Activated T-cell treated with anti-CD3 and anti-CD28 coated beads for 4 hours (primary cell): ENCODE data around the gene HOMER1.

Experiments
- DNase-seq: peaks from one replicate; pipeline ENCODE4 v3.0.0-alpha.2; 2020

The HOMER1 gene

GRCh38 chr5:79513704-79514390 is at the start of gene HOMER1:
Gene HOMER1, minus strand, starts transcription at chr5:79514134. Its CDS starts 1,360 bp downstream, at chr5:79512774.
- DNase-seq, result peak; percentile 62

GRCh38 chr5:79563247-79563590 is 49.3 kb upstream of the HOMER1 start:
- DNase-seq, result no peak

- no peak for DNase-seq
Observed at GRCh38 chr5:79562351-79563246, 48.7 kb upstream of the HOMER1 start.

GRCh38 chr5:79561525-79561893 is 47.6 kb upstream of the HOMER1 start:
- no peak for DNase-seq

- no peak for DNase-seq
Observed at GRCh38 chr5:79560771-79561524, 47.0 kb upstream of the HOMER1 start.

GRCh38 chr5:79555418-79555817 is 41.5 kb upstream of the HOMER1 start:
- no peak for DNase-seq

- DNase-seq, result no peak
Observed at GRCh38 chr5:79552984-79553383, 39.0 kb upstream of the HOMER1 start.

GRCh38 chr5:79547982-79548381 is 34.0 kb upstream of the HOMER1 start:
- DNase-seq, result no peak

GRCh38 chr5:79547429-79547822 is 33.5 kb upstream of the HOMER1 start:
- no peak for DNase-seq

- DNase-seq, result no peak
Observed at GRCh38 chr5:79546782-79547428, 33.0 kb upstream of the HOMER1 start.

- DNase-seq, result no peak
Observed at GRCh38 chr5:79544131-79544530, 30.2 kb upstream of the HOMER1 start.

GRCh38 chr5:79540939-79541338 is 27.0 kb upstream of the HOMER1 start:
- DNase-seq, result no peak

- no peak for DNase-seq
Observed at GRCh38 chr5:79536193-79536906, 22.4 kb upstream of the HOMER1 start.

- no peak for DNase-seq
Observed at GRCh38 chr5:79535477-79536192, 21.7 kb upstream of the HOMER1 start.

- DNase-seq, result no peak
Observed at GRCh38 chr5:79529110-79529509, 15.2 kb upstream of the HOMER1 start.

- DNase-seq, result no peak
Observed at GRCh38 chr5:79527431-79527830, 13.5 kb upstream of the HOMER1 start.

GRCh38 chr5:79526928-79527327 is 13.0 kb upstream of the HOMER1 start:
- DNase-seq, result no peak

- DNase-seq, result no peak
Observed at GRCh38 chr5:79526493-79526892, 12.6 kb upstream of the HOMER1 start.

- no peak for DNase-seq
Observed at GRCh38 chr5:79521156-79521555, 7.2 kb upstream of the HOMER1 start.

- no peak for DNase-seq
Observed at GRCh38 chr5:79518718-79519117, 4.8 kb upstream of the HOMER1 start.

- no peak for DNase-seq
Observed at GRCh38 chr5:79517601-79518000, 3.7 kb upstream of the HOMER1 start.

- DNase-seq, result no peak
Observed at GRCh38 chr5:79516986-79517385, 3.1 kb upstream of the HOMER1 start.
